ENCODE results near the gene ARF3. TPM values are rescaled to one million over a fixed set of nuclear protein-coding genes. Genes with fewer than 3 reads are reported as not detected.
"Not testable (repeated sequence)": the region's sequence is repeated elsewhere in the genome, so short reads cannot be mapped to it uniquely, and the experiment has no call there.

ARF3 gene
- total RNA-seq, 1 experiment from 2014 or later, result 256 TPM

GRCh38 chr12:48910196-48910595 lies 47.1 kb downstream of the ARF3 start:
- DNase-seq (ENCODE audit: low spot score) (no peak), ATAC-seq (no peak)
- CTCF ChIA-PET, result interaction anchor here (1.7 kb wide), 1 partner anchor 57 kb away, joined by 5 read pairs; no protein-coding TSS in a partner anchor
- H3K9me3 Mint-ChIP-seq, result no peaks in the 10 kb centered on the region
- H3K4me3 Mint-ChIP-seq, result no peak overlapping the region
- no peak overlapping the region for H3K27ac Mint-ChIP-seq
- TF ChIP-seq, protein P1, sequence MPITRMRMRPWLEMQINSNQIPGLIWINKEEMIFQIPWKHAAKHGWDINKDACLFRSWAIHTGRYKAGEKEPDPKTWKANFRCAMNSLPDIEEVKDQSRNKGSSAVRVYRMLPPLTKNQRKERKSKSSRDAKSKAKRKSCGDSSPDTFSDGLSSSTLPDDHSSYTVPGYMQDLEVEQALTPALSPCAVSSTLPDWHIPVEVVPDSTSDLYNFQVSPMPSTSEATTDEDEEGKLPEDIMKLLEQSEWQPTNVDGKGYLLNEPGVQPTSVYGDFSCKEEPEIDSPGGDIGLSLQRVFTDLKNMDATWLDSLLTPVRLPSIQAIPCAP (CRISPR knock-in tag; IDR thresholded peaks at IDR 0.05), result no peak
- TF ChIP-seq, protein P2, sequence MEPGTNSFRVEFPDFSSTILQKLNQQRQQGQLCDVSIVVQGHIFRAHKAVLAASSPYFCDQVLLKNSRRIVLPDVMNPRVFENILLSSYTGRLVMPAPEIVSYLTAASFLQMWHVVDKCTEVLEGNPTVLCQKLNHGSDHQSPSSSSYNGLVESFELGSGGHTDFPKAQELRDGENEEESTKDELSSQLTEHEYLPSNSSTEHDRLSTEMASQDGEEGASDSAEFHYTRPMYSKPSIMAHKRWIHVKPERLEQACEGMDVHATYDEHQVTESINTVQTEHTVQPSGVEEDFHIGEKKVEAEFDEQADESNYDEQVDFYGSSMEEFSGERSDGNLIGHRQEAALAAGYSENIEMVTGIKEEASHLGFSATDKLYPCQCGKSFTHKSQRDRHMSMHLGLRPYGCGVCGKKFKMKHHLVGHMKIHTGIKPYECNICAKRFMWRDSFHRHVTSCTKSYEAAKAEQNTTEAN (CRISPR knock-in tag; IDR thresholded peaks at IDR 0.05), result no peak
- TF ChIP-seq, protein P3, sequence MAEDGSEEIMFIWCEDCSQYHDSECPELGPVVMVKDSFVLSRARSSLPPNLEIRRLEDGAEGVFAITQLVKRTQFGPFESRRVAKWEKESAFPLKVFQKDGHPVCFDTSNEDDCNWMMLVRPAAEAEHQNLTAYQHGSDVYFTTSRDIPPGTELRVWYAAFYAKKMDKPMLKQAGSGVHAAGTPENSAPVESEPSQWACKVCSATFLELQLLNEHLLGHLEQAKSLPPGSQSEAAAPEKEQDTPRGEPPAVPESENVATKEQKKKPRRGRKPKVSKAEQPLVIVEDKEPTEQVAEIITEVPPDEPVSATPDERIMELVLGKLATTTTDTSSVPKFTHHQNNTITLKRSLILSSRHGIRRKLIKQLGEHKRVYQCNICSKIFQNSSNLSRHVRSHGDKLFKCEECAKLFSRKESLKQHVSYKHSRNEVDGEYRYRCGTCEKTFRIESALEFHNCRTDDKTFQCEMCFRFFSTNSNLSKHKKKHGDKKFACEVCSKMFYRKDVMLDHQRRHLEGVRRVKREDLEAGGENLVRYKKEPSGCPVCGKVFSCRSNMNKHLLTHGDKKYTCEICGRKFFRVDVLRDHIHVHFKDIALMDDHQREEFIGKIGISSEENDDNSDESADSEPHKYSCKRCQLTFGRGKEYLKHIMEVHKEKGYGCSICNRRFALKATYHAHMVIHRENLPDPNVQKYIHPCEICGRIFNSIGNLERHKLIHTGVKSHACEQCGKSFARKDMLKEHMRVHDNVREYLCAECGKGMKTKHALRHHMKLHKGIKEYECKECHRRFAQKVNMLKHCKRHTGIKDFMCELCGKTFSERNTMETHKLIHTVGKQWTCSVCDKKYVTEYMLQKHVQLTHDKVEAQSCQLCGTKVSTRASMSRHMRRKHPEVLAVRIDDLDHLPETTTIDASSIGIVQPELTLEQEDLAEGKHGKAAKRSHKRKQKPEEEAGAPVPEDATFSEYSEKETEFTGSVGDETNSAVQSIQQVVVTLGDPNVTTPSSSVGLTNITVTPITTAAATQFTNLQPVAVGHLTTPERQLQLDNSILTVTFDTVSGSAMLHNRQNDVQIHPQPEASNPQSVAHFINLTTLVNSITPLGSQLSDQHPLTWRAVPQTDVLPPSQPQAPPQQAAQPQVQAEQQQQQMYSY (CRISPR knock-in tag; IDR thresholded peaks at IDR 0.05), result no peak
- TF ChIP-seq, protein P4, sequence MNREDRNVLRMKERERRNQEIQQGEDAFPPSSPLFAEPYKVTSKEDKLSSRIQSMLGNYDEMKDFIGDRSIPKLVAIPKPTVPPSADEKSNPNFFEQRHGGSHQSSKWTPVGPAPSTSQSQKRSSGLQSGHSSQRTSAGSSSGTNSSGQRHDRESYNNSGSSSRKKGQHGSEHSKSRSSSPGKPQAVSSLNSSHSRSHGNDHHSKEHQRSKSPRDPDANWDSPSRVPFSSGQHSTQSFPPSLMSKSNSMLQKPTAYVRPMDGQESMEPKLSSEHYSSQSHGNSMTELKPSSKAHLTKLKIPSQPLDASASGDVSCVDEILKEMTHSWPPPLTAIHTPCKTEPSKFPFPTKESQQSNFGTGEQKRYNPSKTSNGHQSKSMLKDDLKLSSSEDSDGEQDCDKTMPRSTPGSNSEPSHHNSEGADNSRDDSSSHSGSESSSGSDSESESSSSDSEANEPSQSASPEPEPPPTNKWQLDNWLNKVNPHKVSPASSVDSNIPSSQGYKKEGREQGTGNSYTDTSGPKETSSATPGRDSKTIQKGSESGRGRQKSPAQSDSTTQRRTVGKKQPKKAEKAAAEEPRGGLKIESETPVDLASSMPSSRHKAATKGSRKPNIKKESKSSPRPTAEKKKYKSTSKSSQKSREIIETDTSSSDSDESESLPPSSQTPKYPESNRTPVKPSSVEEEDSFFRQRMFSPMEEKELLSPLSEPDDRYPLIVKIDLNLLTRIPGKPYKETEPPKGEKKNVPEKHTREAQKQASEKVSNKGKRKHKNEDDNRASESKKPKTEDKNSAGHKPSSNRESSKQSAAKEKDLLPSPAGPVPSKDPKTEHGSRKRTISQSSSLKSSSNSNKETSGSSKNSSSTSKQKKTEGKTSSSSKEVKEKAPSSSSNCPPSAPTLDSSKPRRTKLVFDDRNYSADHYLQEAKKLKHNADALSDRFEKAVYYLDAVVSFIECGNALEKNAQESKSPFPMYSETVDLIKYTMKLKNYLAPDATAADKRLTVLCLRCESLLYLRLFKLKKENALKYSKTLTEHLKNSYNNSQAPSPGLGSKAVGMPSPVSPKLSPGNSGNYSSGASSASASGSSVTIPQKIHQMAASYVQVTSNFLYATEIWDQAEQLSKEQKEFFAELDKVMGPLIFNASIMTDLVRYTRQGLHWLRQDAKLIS (CRISPR knock-in tag; IDR thresholded peaks at IDR 0.05; ENCODE audit: borderline replicate concordance), result no peak
- peak; percentile 31; the same call in 1 of the 2 replicates for TF ChIP-seq GABPB1 (CRISPR knock-in tag; IDR thresholded peaks at IDR 0.05)
- POLR2A ChIA-PET, result no interaction called here
- H3K27me3 Mint-ChIP-seq (ENCODE audit: low read depth), result peaks cover 9% of the 10 kb centered on the region
- no peaks in the 10 kb centered on the region for H3K36me3 Mint-ChIP-seq
- no peaks in the 10 kb centered on the region for H3K4me1 Mint-ChIP-seq

DNA sequence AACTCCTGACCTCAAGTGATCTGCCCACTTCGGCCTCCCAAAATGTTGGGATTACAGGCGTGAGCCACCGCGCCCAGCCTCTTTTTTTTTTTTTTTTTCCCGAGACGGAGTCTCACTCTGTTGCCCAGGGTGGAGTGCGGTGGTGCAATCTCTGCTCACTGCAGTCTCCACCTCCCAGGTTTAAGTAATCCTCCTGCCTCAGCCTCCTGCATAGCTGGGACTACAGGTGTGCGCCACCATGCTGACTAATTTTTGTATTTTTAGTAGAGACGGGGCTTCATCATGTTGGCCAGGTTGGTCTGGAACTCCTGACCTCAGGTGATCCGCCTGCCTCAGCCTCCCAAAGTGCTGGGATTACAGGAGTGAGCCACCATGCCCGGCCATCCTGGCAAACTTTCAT lies 47.6 kb downstream of the ARF3 start:
- ChIA-PET POLR2A (interaction anchor here (0.7 kb wide), 1 partner anchor 78 kb away, joined by 7 read pairs; no protein-coding TSS in a partner anchor), CTCF (interaction anchor here (1.7 kb wide), 1 partner anchor 57 kb away, joined by 5 read pairs; no protein-coding TSS in a partner anchor)
- peaks cover 12% of the 10 kb centered on the region for H3K27me3 Mint-ChIP-seq (ENCODE audit: low read depth)
- DNase-seq (ENCODE audit: low spot score); H3K27ac Mint-ChIP-seq; ATAC-seq; H3K4me3 Mint-ChIP-seq; H3K4me1 Mint-ChIP-seq; H3K36me3 Mint-ChIP-seq; H3K9me3 Mint-ChIP-seq: not testable (repeated sequence)

GRCh38 chr12:48907245-48907644 lies 50.0 kb downstream of the ARF3 start:
- Mint-ChIP-seq H3K4me1 (0 out of 2 replicates have a peak, but pooled peaks cover 3% of the 10 kb centered on the region), H3K4me3 (no peak overlapping the region), H3K27me3 (ENCODE audit: low read depth) (peaks cover 14% of the 10 kb centered on the region), H3K36me3 (no peaks in the 10 kb centered on the region), H3K9me3 (no peaks in the 10 kb centered on the region), H3K27ac (no peak overlapping the region)
- TF ChIP-seq, protein P5, sequence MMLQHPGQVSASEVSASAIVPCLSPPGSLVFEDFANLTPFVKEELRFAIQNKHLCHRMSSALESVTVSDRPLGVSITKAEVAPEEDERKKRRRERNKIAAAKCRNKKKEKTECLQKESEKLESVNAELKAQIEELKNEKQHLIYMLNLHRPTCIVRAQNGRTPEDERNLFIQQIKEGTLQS (CRISPR knock-in tag; conservative IDR thresholded peaks at IDR 0.05), result no peak
- TF ChIP-seq, protein P6, sequence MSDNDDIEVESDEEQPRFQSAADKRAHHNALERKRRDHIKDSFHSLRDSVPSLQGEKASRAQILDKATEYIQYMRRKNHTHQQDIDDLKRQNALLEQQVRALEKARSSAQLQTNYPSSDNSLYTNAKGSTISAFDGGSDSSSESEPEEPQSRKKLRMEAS (CRISPR knock-in tag; IDR thresholded peaks at IDR 0.05), result no peak
- TF ChIP-seq NR1H2 (CRISPR knock-in tag; IDR thresholded peaks at IDR 0.05) (no peak), CREM (CRISPR knock-in tag; IDR thresholded peaks at IDR 0.05) (no peak)
- ChIA-PET POLR2A (no interaction called here), CTCF (interaction anchor here (9.4 kb wide), 1 partner anchor 17 kb away, joined by 126 read pairs; no protein-coding TSS in a partner anchor)
- ATAC-seq, result no peak
- no peak for DNase-seq (ENCODE audit: low spot score)

Data from WTC11 (cell line).